Measurements from ENCODE around the gene NRP2.

GRCh38 chr2:205822579-205822978, 140.3 kb downstream of the NRP2 start:
- no peak for TF ChIP-seq CTCF (IDR thresholded peaks at IDR 0.05)
- no peak for TF ChIP-seq POLR2A (IDR thresholded peaks at IDR 0.05)
